HepG2 (cell line): ENCODE measurements around the gene PPIP5K2. TPM values are rescaled to one million over a fixed set of nuclear protein-coding genes. Genes with fewer than 3 reads are reported as not detected.

Experiments
- ATAC-seq: fragments of 200-7000 bp; cut with Tn5 transposase; 3 replicates; pipeline ENCODE4 v1.9.1; 2020; ENCODE audit warnings: mild to moderate bottlenecking, moderate library complexity
- BruUV-seq: library from RNA; stranded (reverse); fragments of 400-500 nt; replicated peaks from 2 replicates; lab custom pipeline; 2021; lab: Mats Ljungman, UMichigan
- CTCF ChIA-PET: fragments of 300-600 bp; formaldehyde crosslinking; extraction: SDS; loops from one replicate; lab custom pipeline; 2021; ENCODE audit warnings: low total read pairs, inconsistent platforms, low intra/inter-chr PET ratio; lab: Yijun Ruan, JAX
- POLR2A ChIA-PET: fragments of 350-600 bp; sonication (Branson Sonifier 250); formaldehyde crosslinking; loops from one replicate; lab custom pipeline; 2020; ENCODE audit warnings: antibody characterized with exemption, inconsistent platforms; lab: Yijun Ruan, JAX
- DNase-seq: peaks from one replicate; pipeline ENCODE4 v3.0.0-alpha.2; 2015; ENCODE audit warnings: low spot score
- FAIRE-seq: peaks from 3 replicates; lab custom pipeline; 2011; peaks lifted over from hg19 to GRCh38; lab: Jason Lieb, UNC
- H2AFZ ChIP-seq: one replicate; pipeline ENCODE4 v1.6.1; 2011; ENCODE audit warnings: low read length, inconsistent platforms
- H3K27ac ChIP-seq: fragments of 300-600 bp; 3 replicates; pipeline ENCODE4 v1.8.0; 2011; ENCODE audit warnings: mixed run types, mild to moderate bottlenecking, mixed read lengths, low read length, inconsistent platforms; ENCODE audit not compliant: insufficient read depth; ENCODE audit errors: extremely low read length
- H3K27me3 ChIP-seq, 2 experiments: fragments of 200-600 bp in 1 of 2; 2 replicates in 1 of 2; 3 replicates in 1 of 2; pipeline versions ENCODE4 v1.6.0 to v1.8.0; 2011; ENCODE audit warnings: low read length in 2 of 2, mild to moderate bottlenecking in 2 of 2, moderate library complexity in 2 of 2, inconsistent platforms in 1 of 2; ENCODE audit not compliant: insufficient read depth in 2 of 2, control insufficient read depth in 1 of 2
- H3K36me3 ChIP-seq, 2 experiments: fragments of 200-600 bp in 1 of 2; replicated peaks in 1 of 2; 2 replicates in 1 of 2; 3 replicates in 1 of 2; pipeline versions ENCODE4 v1.5.1 to v1.8.0; 2011; ENCODE audit warnings: low read length in 2 of 2, inconsistent platforms in 1 of 2; ENCODE audit not compliant: insufficient read depth in 2 of 2, control insufficient read depth in 1 of 2
- H3K4me1 ChIP-seq: 2 replicates; pipeline ENCODE4 v1.5.1; 2012; ENCODE audit warnings: low read length, inconsistent platforms; ENCODE audit not compliant: insufficient read depth
- H3K4me2 ChIP-seq: 2 replicates; pipeline ENCODE4 v1.6.0; 2011; ENCODE audit warnings: low read depth, low read length, inconsistent platforms
- H3K4me3 ChIP-seq, 3 experiments: fragments of 200-600 bp in 1 of 3; sonication (generic), shearing (Covaris generic) in 1 of 3; replicated peaks in 1 of 3; 2 replicates each; pipeline ENCODE4 v1.5.1; 2011 to 2016; ENCODE audit warnings: low read length in 3 of 3, inconsistent platforms in 2 of 3, low read depth in 2 of 3, mild to moderate bottlenecking in 2 of 3, control low read depth in 1 of 3, mixed read lengths in 1 of 3; ENCODE audit not compliant: insufficient read depth in 1 of 3
- H3K79me2 ChIP-seq: one replicate; pipeline ENCODE4 v1.6.1; 2011; ENCODE audit warnings: low read length, inconsistent platforms; ENCODE audit not compliant: insufficient read depth
- H3K9ac ChIP-seq: 2 replicates; pipeline ENCODE4 v1.6.0; 2011; ENCODE audit warnings: mild to moderate bottlenecking, low read depth, low read length, inconsistent platforms; ENCODE audit not compliant: insufficient read depth
- H3K9me3 ChIP-seq: 2 replicates; pipeline ENCODE4 v1.5.1; 2012; ENCODE audit warnings: mild to moderate bottlenecking, low read length
- H4K20me1 ChIP-seq: 2 replicates; pipeline ENCODE4 v1.6.0; 2011; ENCODE audit warnings: inconsistent platforms, mild to moderate bottlenecking, low read length, moderate library complexity; ENCODE audit not compliant: insufficient read depth
- ATF7 ChIP-seq, 2 experiments: fragments of 450-650 bp in 1 of 2; sonication (generic) in 1 of 2; formaldehyde crosslinking in 1 of 2; IDR thresholded peaks; 2 replicates each; pipeline versions ENCODE4 v1.4.0 to v1.6.1; 2016 to 2020; ENCODE audit warnings: antibody characterized with exemption in 1 of 2, mild to moderate bottlenecking in 1 of 2, missing genetic modification reagents in 1 of 2
- CEBPG ChIP-seq: IDR thresholded peaks from 2 replicates; pipeline ENCODE4 v1.6.1; 2016
- IRX3 ChIP-seq: sonication (generic); formaldehyde crosslinking; IDR thresholded peaks from 2 replicates; pipeline ENCODE4 v1.8.1; 2023; ENCODE audit warnings: mild to moderate bottlenecking, low read depth, missing genetic modification reagents, borderline replicate concordance
- KLF6 ChIP-seq: IDR thresholded peaks from 2 replicates; pipeline ENCODE4 v1.8.0; 2016; ENCODE audit warnings: missing biosample characterization, missing genetic modification reagents
- NR2F6 ChIP-seq, 2 experiments: IDR thresholded peaks; 2 replicates each; pipeline ENCODE4 v1.6.1; 2016; ENCODE audit warnings: antibody characterized with exemption in 1 of 2, mild to moderate bottlenecking in 1 of 2
- SAP130 ChIP-seq: IDR thresholded peaks from 2 replicates; pipeline ENCODE4 v1.6.1; 2016; ENCODE audit warnings: low read depth
- SP5 ChIP-seq: IDR thresholded peaks from 2 replicates; pipeline ENCODE4 v1.6.1; 2016; ENCODE audit warnings: low read depth, borderline replicate concordance
- ZNF510 ChIP-seq: sonication (generic); formaldehyde crosslinking; IDR thresholded peaks from 2 replicates; pipeline ENCODE4 v1.4.0; 2020; ENCODE audit warnings: low read depth, mild to moderate bottlenecking, missing genetic modification reagents
- ZNF652 ChIP-seq: IDR thresholded peaks from 2 replicates; pipeline ENCODE4 v1.6.1; 2016; ENCODE audit warnings: low read depth, borderline replicate concordance
- ZNF749 ChIP-seq: sonication (generic); formaldehyde crosslinking; IDR thresholded peaks from 2 replicates; pipeline ENCODE4 v1.8.0; 2022; ENCODE audit warnings: mild to moderate bottlenecking, missing genetic modification reagents, moderate library complexity, borderline replicate concordance
- whole genome bisulfite sequencing: methylation state at CpG from one replicate; pipeline ENCODE4 v1.1.6; 2017; ENCODE audit warnings: low lambda C conversion rate; 5-methylcytosine and 5-hydroxymethylcytosine counted together
- in situ Hi-C: cut with HindIII; loops from 2 replicates; pipeline ENCODE4 v1.10.0; 2017; ENCODE audit warnings: low pct_unique_long_range_greater_than_20kb; ENCODE audit not compliant: extremely low pct_ligation_motif_present
- intact Hi-C: fragments of 100-400 bp; cut with micrococcal nuclease; formaldehyde crosslinking; loops from one replicate; pipeline ENCODE4 v1.10.0; 2022; ENCODE audit not compliant: unreplicated experiment
- polyA plus RNA-seq, 8 experiments: library from polyadenylated mRNA; depleted of rRNA in 3 of 8; stranded (reverse) in 7 of 8; unstranded in 1 of 8; fragments of >200 nt; fragmentation: Illumina TruSeq in 4 of 8; extraction: Trizol in 4 of 8; gene quantifications; 2 replicates each; pipeline versions ENCODE4 v1.2.1 to v1.2.3, GENCODE V29; 2011 to 2016; ENCODE audit warnings: low read depth in 4 of 8, missing spikeins in 1 of 8, mixed read lengths in 1 of 8; ENCODE audit not compliant: insufficient read depth in 1 of 8
- total RNA-seq, 5 experiments: library from RNA; depleted of rRNA; stranded (reverse); fragments of >200 nt; fragmentation: Illumina TruSeq; extraction: Trizol; gene quantifications; 2 replicates each; pipeline ENCODE4 v1.2.3, GENCODE V29; 2016; ENCODE audit warnings: low read depth in 1 of 5
- TF ChIP-seq, protein P1 (sequence below): sonication (generic); formaldehyde crosslinking; conservative IDR thresholded peaks from 2 replicates; pipeline ENCODE4 v1.8.1; 2023; ENCODE audit warnings: missing genetic modification reagents
- TF ChIP-seq, protein P2 (sequence below): IDR thresholded peaks from 2 replicates; pipeline ENCODE4 v1.6.1; 2016; ENCODE audit warnings: missing compliant biosample characterization, missing genetic modification reagents, borderline replicate concordance

PPIP5K2 gene
- total and polyA plus RNA-seq, 2 of the 13 experiments (the other 11 are each of a cell fraction or from before 2014, with no cell fraction given) = 19.7 to 45.6 TPM

GRCh38 chr5:103249068-103249467, 129.0 kb downstream of the PPIP5K2 start:
- FAIRE-seq = no peak
- H3K27me3 ChIP-seq = no peaks in the 10 kb centered on the region
- no peaks in the 10 kb centered on the region for H4K20me1 ChIP-seq
- BruUV-seq = no TSS peak
- POLR2A ChIA-PET = no interaction called here
- H3K36me3 ChIP-seq = no peaks in the 10 kb centered on the region
- H3K4me1 ChIP-seq = no peaks in the 10 kb centered on the region
- TF ChIP-seq NR2F6 (IDR thresholded peaks at IDR 0.05) = no peak
- no peak for TF ChIP-seq NR2F6 (CRISPR knock-in tag; IDR thresholded peaks at IDR 0.05)
- no peak for TF ChIP-seq KLF6 (CRISPR knock-in tag)
- no peak for TF ChIP-seq CEBPG
- no peak for TF ChIP-seq ATF7 (IDR thresholded peaks at IDR 0.05)
- no peak for TF ChIP-seq ATF7 (CRISPR knock-in tag; IDR thresholded peaks at IDR 0.05)
- no peak for TF ChIP-seq SP5
- no peak for TF ChIP-seq ZNF749 (CRISPR knock-in tag)
- TF ChIP-seq, protein P1, sequence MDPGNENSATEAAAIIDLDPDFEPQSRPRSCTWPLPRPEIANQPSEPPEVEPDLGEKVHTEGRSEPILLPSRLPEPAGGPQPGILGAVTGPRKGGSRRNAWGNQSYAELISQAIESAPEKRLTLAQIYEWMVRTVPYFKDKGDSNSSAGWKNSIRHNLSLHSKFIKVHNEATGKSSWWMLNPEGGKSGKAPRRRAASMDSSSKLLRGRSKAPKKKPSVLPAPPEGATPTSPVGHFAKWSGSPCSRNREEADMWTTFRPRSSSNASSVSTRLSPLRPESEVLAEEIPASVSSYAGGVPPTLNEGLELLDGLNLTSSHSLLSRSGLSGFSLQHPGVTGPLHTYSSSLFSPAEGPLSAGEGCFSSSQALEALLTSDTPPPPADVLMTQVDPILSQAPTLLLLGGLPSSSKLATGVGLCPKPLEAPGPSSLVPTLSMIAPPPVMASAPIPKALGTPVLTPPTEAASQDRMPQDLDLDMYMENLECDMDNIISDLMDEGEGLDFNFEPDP (CRISPR knock-in tag) = no peak
- no peak for TF ChIP-seq ZNF652
- TF ChIP-seq ZNF510 (CRISPR knock-in tag) = no peak
- TF ChIP-seq, protein P2, sequence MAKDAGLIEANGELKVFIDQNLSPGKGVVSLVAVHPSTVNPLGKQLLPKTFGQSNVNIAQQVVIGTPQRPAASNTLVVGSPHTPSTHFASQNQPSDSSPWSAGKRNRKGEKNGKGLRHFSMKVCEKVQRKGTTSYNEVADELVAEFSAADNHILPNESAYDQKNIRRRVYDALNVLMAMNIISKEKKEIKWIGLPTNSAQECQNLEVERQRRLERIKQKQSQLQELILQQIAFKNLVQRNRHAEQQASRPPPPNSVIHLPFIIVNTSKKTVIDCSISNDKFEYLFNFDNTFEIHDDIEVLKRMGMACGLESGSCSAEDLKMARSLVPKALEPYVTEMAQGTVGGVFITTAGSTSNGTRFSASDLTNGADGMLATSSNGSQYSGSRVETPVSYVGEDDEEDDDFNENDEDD (CRISPR knock-in tag) = no peak
- TF ChIP-seq SAP130 (CRISPR knock-in tag) = no peak
- no peak for TF ChIP-seq IRX3
- TF ChIP-seq, all 625 proteins: peak for 0
- WGBS = 1% methylated on average over 2 of the region's 2 CpGs
- H3K9ac ChIP-seq = no peak overlapping the region
- no peaks in the 10 kb centered on the region for H3K9me3 ChIP-seq
- DNase-seq (no peak), ATAC-seq (no peak)
- in situ Hi-C loops = no loop called here
- no peak overlapping the region for H3K4me2 ChIP-seq
- CTCF ChIA-PET = no interaction called here
- no peak overlapping the region for H3K4me3 ChIP-seq
- no peak overlapping the region for H2AFZ ChIP-seq
- intact Hi-C loops = no loop called here
- no peak overlapping the region for H3K27ac ChIP-seq
- no peaks in the 10 kb centered on the region for H3K79me2 ChIP-seq
